Loucy (cell line): ENCODE measurements around the gene MRNIP.

Experiments used
- CTCF ChIP-seq: fragments of 200-600 bp; sonication (generic); conservative IDR thresholded peaks from 2 replicates; pipeline ENCODE4 v1.5.1; 2014; ENCODE audit warnings: mild to moderate bottlenecking, antibody characterized with exemption, low read length
- EZH2phosphoT487 ChIP-seq: fragments of 200-600 bp; IDR thresholded peaks from 2 replicates; pipeline ENCODE4 v1.6.1; 2018; ENCODE audit warnings: antibody characterized with exemption, mild to moderate bottlenecking, moderate library complexity, borderline replicate concordance

GRCh38 chr5:179815491-179816249 is 42.9 kb downstream of the MRNIP start:
- TF ChIP-seq CTCF = no peak
- no peak for TF ChIP-seq EZH2phosphoT487
